ENCODE measurements around the gene IFRD2.
"Not testable (repeated sequence)": the region's sequence is repeated elsewhere in the genome, so short reads cannot be mapped to it uniquely, and the experiment has no call there.

Gene IFRD2

GRCh38 chr3:50251220-50251619 lies 41.0 kb downstream of the IFRD2 start:
- no peak for DNase-seq (ENCODE audit: low read depth in 2 of 2)

GRCh38 chr3:50250514-50250913 lies 41.7 kb downstream of the IFRD2 start:
- DNase-seq (ENCODE audit: low read depth in 2 of 2) = no peak

- DNase-seq (ENCODE audit: low read depth in 2 of 2) = no peak
These were observed 42.8 kb downstream of the IFRD2 start for GRCh38 chr3:50249457-50249856.

- no peak for DNase-seq (ENCODE audit: low read depth in 2 of 2)
These were observed 43.8 kb downstream of the IFRD2 start for GRCh38 chr3:50248387-50248786.

GRCh38 chr3:50246517-50246954 lies 45.7 kb downstream of the IFRD2 start:
- DNase-seq (ENCODE audit: low read depth in 2 of 2) = peak; percentile 48 to 58

GRCh38 chr3:50245831-50246516 lies 46.3 kb downstream of the IFRD2 start:
- peak; percentile 86 to 92 for DNase-seq (ENCODE audit: low read depth in 2 of 2)

- no peak for DNase-seq (ENCODE audit: low read depth in 2 of 2)
These were observed 46.9 kb downstream of the IFRD2 start for GRCh38 chr3:50245251-50245745.

- not testable (repeated sequence) for DNase-seq (ENCODE audit: low read depth in 2 of 2)
These were observed 47.4 kb downstream of the IFRD2 start for GRCh38 chr3:50244813-50245212.

- no peak for DNase-seq (ENCODE audit: low read depth in 2 of 2)
These were observed 48.7 kb downstream of the IFRD2 start for GRCh38 chr3:50243543-50243895.

- DNase-seq (ENCODE audit: low read depth in 2 of 2) = no peak
These were observed 49.2 kb downstream of the IFRD2 start for GRCh38 chr3:50242851-50243542.

GRCh38 chr3:50242381-50242770 lies 49.9 kb downstream of the IFRD2 start:
- no peak for DNase-seq (ENCODE audit: low read depth in 2 of 2)

- no peak for DNase-seq (ENCODE audit: low read depth in 2 of 2)
These were observed 50.4 kb downstream of the IFRD2 start for GRCh38 chr3:50241713-50242380.

GRCh38 chr3:50241163-50241562 lies 51.1 kb downstream of the IFRD2 start:
- DNase-seq (ENCODE audit: low read depth in 2 of 2) = no peak

GRCh38 chr3:50239649-50240048 lies 52.6 kb downstream of the IFRD2 start:
- no peak for DNase-seq (ENCODE audit: low read depth in 2 of 2)

- no peak for DNase-seq (ENCODE audit: low read depth in 2 of 2)
These were observed 53.6 kb downstream of the IFRD2 start for GRCh38 chr3:50238549-50239026.

GRCh38 chr3:50237754-50238548 lies 54.3 kb downstream of the IFRD2 start:
- peak; percentile 70 to 74 for DNase-seq (ENCODE audit: low read depth in 2 of 2)

All from stimulated activated CD8-positive, alpha-beta memory T cell treated with anti-CD3 and anti-CD28 coated beads, Interleukin-7, amount 100 ng/mL, for 1 hour (primary cell).